Measurements from ENCODE around the gene SLC25A10. TPM values are rescaled to one million over a fixed set of nuclear protein-coding genes. Genes with fewer than 3 reads are reported as not detected.

Gene SLC25A10
- polyA plus RNA-seq, 3 donors = 1.8 to 2.3 (median 1.9) TPM

GRCh38 chr17:81672504-81672903 is 39.6 kb upstream of the SLC25A10 start:
- Histone ChIP-seq H3K4me2 (replicated peaks; ENCODE audit: extremely low read depth, low read length, poor library complexity, severe bottlenecking) (no peak overlapping the region), H3K36me3 (replicated peaks in 1 of 2; ENCODE audit: control insufficient read depth in 1 of 2, insufficient read depth in 2 of 2, low read length in 2 of 2) (peaks cover 43 to 69% of the 10 kb centered on the region in 2 donors), H3K27me3 (ENCODE audit: control insufficient read depth in 2 of 2, insufficient read depth in 2 of 2, low read length in 2 of 2) (no peaks in the 10 kb centered on the region), H3K27ac (ENCODE audit: low read depth in 1 of 2, low read length in 2 of 2) (no peak overlapping the region), H3K4me1 (ENCODE audit: control insufficient read depth in 1 of 2, insufficient read depth in 2 of 2, low read length in 2 of 2) (peaks cover 7 to 11% of the 10 kb centered on the region in 2 donors), H2AFZ (ENCODE audit: insufficient read depth, low read depth, low read length, poor library complexity, severe bottlenecking) (no peak overlapping the region), H3K9me3 (replicated peaks in 1 of 2; ENCODE audit: control insufficient read depth in 1 of 2, insufficient read depth in 1 of 2, low read length in 2 of 2) (no peaks in the 10 kb centered on the region), H4K20me1 (ENCODE audit: insufficient read depth, low read length) (peaks cover 5% of the 10 kb centered on the region), H3K4me3 (replicated peaks in 1 of 3; ENCODE audit: low read depth in 2 of 3, low read length in 3 of 3) (no peak overlapping the region), H3K79me2 (ENCODE audit: insufficient read depth, low read length) (peaks cover 27% of the 10 kb centered on the region), H3K9ac (ENCODE audit: insufficient read depth, low read length, poor library complexity, severe bottlenecking) (no peak overlapping the region)
- 98% methylated on average over 14 of the region's 18 CpGs for WGBS (ENCODE audit: insufficient coverage)
- DNase-seq = no peak
- H3K27ac Mint-ChIP-seq = peak overlapping the region in 1 of 7 donors; percentile 64
- peaks cover 0 to 2% (median 0%) of the 10 kb centered on the region in 3 donors for H3K27me3 Mint-ChIP-seq (ENCODE audit: low read depth in 3 of 3)
- intact Hi-C loops (cut with micrococcal nuclease) = no loop called here
- H3K4me3 Mint-ChIP-seq = no peak overlapping the region
- peaks cover 46 to 77% of the 10 kb centered on the region in 2 donors for H3K36me3 Mint-ChIP-seq
- peaks cover 9% of the 10 kb centered on the region for H3K4me1 Mint-ChIP-seq
- TF ChIP-seq CTCF (IDR thresholded peaks at IDR 0.05) = no peak
- H3K9me3 Mint-ChIP-seq = peaks cover 0 to 3% (median 0%) of the 10 kb centered on the region in 7 donors

- Mint-ChIP-seq H3K27me3 (ENCODE audit: low read depth in 3 of 3) (no peaks in the 10 kb centered on the region), H3K4me3 (no peak overlapping the region), H3K36me3 (peaks cover 42 to 73% of the 10 kb centered on the region in 2 donors), H3K9me3 (peaks cover 0 to 3% (median 0%) of the 10 kb centered on the region in 7 donors), H3K27ac (no peak overlapping the region), H3K4me1 (peaks cover 4% of the 10 kb centered on the region)
- Histone ChIP-seq H4K20me1 (ENCODE audit: insufficient read depth, low read length) (peaks cover 5% of the 10 kb centered on the region), H3K27me3 (ENCODE audit: control insufficient read depth in 2 of 2, insufficient read depth in 2 of 2, low read length in 2 of 2) (no peaks in the 10 kb centered on the region), H2AFZ (ENCODE audit: insufficient read depth, low read depth, low read length, poor library complexity, severe bottlenecking) (no peak overlapping the region), H3K79me2 (ENCODE audit: insufficient read depth, low read length) (peaks cover 22% of the 10 kb centered on the region), H3K4me3 (replicated peaks in 1 of 3; ENCODE audit: low read depth in 2 of 3, low read length in 3 of 3) (no peak overlapping the region), H3K4me1 (ENCODE audit: control insufficient read depth in 1 of 2, insufficient read depth in 2 of 2, low read length in 2 of 2) (peaks cover 2 to 6% of the 10 kb centered on the region in 2 donors), H3K36me3 (replicated peaks in 1 of 2; ENCODE audit: control insufficient read depth in 1 of 2, insufficient read depth in 2 of 2, low read length in 2 of 2) (peaks cover 43 to 69% of the 10 kb centered on the region in 2 donors), H3K9ac (ENCODE audit: insufficient read depth, low read length, poor library complexity, severe bottlenecking) (no peak overlapping the region), H3K27ac (ENCODE audit: low read depth in 1 of 2, low read length in 2 of 2) (no peak overlapping the region), H3K4me2 (replicated peaks; ENCODE audit: extremely low read depth, low read length, poor library complexity, severe bottlenecking) (no peak overlapping the region), H3K9me3 (replicated peaks in 1 of 2; ENCODE audit: control insufficient read depth in 1 of 2, insufficient read depth in 1 of 2, low read length in 2 of 2) (no peaks in the 10 kb centered on the region)
- TF ChIP-seq CTCF (IDR thresholded peaks at IDR 0.05) = no peak
- DNase-seq = no peak
- intact Hi-C loops (cut with micrococcal nuclease) = no loop called here
- 85% methylated on average over 8 of the region's 16 CpGs for WGBS (ENCODE audit: insufficient coverage)
Measured at GRCh38 chr17:81672954-81673353, 39.1 kb upstream of the SLC25A10 start.

Data from CD14-positive monocyte (primary cell).